Measurements from ENCODE around the gene EPB42. TPM values are rescaled to one million over a fixed set of nuclear protein-coding genes. Genes with fewer than 3 reads are reported as not detected.

Gene EPB42
- total and polyA plus RNA-seq, 2 donors (not counting 1 experiment from before 2014, with no cell fraction given) = not detected

DNA sequence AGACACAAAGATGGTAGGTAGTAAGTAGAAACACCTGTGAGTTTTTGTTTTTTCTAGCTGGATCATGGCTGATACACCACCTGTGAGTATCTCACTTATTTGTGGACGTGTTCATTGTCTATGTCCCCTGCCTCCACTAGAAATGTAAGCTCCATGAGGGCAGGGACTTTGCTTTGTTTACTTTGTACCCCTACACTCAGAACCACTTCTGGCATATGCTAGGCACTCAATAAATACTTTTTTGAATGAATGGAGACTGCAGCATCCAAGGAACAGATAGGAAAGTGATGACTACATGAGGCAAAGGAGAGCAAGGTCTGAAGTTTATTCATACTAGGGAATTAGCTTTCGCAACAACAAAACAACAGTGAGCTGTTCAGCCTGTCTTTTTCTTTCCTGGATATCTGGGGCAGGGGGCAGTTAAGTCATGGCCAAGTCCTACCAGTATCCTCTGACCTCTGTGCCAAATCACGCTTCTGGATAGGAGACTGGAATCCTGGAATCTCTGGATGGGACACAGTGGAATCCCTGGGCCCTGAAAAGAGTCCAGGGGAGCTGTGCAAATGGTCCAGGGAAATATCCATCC is 11.6 kb upstream of the EPB42 start:
- ATAC-seq (ENCODE audit: low read depth) = no peak
- 95% methylated on average over 3 of the region's 3 CpGs for WGBS (ENCODE audit: insufficient coverage)
- peaks cover 5% of the 10 kb centered on the region for H3K4me1 Mint-ChIP-seq
- Histone ChIP-seq H2AFZ (ENCODE audit: insufficient read depth, low read depth, low read length, poor library complexity, severe bottlenecking) (no peak overlapping the region), H3K27me3 (replicated peaks in 1 of 4; ENCODE audit: control extremely low read depth in 1 of 4, control insufficient read depth in 3 of 4, insufficient read depth in 4 of 4, low read length in 3 of 4) (peaks cover 0 to 2% (median 0%) of the 10 kb centered on the region in 4 experiments), H4K20me1 (ENCODE audit: control insufficient read depth, insufficient read depth, low read length, poor library complexity, severe bottlenecking) (no peaks in the 10 kb centered on the region), H3K9ac (ENCODE audit: low read length) (no peak overlapping the region), H3K36me3 (replicated peaks in 1 of 2; ENCODE audit: control extremely low read depth in 1 of 2, control insufficient read depth in 1 of 2, extremely low read depth in 1 of 2, insufficient read depth in 2 of 2, low read length in 1 of 2) (no peaks in the 10 kb centered on the region), H3K79me2 (ENCODE audit: control insufficient read depth, insufficient read depth, low read length) (no peaks in the 10 kb centered on the region), H3K27ac (ENCODE audit: low read length in 2 of 2) (no peak overlapping the region), H3K9me3 (ENCODE audit: control extremely low read depth in 1 of 3, control insufficient read depth in 2 of 3, insufficient read depth in 1 of 3, low read length in 2 of 3) (no peaks in the 10 kb centered on the region), H3K4me2 (replicated peaks; ENCODE audit: low read depth, low read length, poor library complexity, severe bottlenecking) (no peak overlapping the region), H3K4me1 (ENCODE audit: control insufficient read depth in 2 of 2, insufficient read depth in 2 of 2, low read length in 2 of 2) (peaks cover 0 to 5% of the 10 kb centered on the region in 2 donors), H3K4me3 (ENCODE audit: control extremely low read depth in 1 of 5, extremely low read depth in 1 of 5, insufficient read depth in 1 of 5, low read depth in 2 of 5, low read length in 4 of 5) (no peak overlapping the region)
- intact Hi-C loops (cut with micrococcal nuclease) = no loop called here
- H3K27ac Mint-ChIP-seq = no peak overlapping the region
- CTCF ChIA-PET = interaction anchor here (0.9 to 19.7 kb wide), 2 partner anchors 16 to 52 kb away, joined by 3 to 549 read pairs; no protein-coding TSS in a partner anchor
- no peak overlapping the region for H3K4me3 Mint-ChIP-seq
- H3K9me3 Mint-ChIP-seq (ENCODE audit: insufficient read depth) = no peaks in the 10 kb centered on the region
- peaks cover 10% of the 10 kb centered on the region for H3K27me3 Mint-ChIP-seq
- no peak for TF ChIP-seq CTCF (IDR thresholded peaks at IDR 0.05)
- DNase-seq = no peak
- POLR2A ChIA-PET = no interaction called here

GRCh38 chr15:43230640-43231115 is 9.9 kb upstream of the EPB42 start:
- Histone ChIP-seq H3K4me3 (ENCODE audit: control extremely low read depth in 1 of 5, extremely low read depth in 1 of 5, insufficient read depth in 1 of 5, low read depth in 2 of 5, low read length in 4 of 5) (no peak overlapping the region), H3K4me1 (ENCODE audit: control insufficient read depth in 2 of 2, insufficient read depth in 2 of 2, low read length in 2 of 2) (peaks cover 0 to 2% of the 10 kb centered on the region in 2 donors), H3K9ac (ENCODE audit: low read length) (no peak overlapping the region), H3K27me3 (replicated peaks in 1 of 4; ENCODE audit: control extremely low read depth in 1 of 4, control insufficient read depth in 3 of 4, insufficient read depth in 4 of 4, low read length in 3 of 4) (no peaks in the 10 kb centered on the region), H3K9me3 (ENCODE audit: control extremely low read depth in 1 of 3, control insufficient read depth in 2 of 3, insufficient read depth in 1 of 3, low read length in 2 of 3) (no peaks in the 10 kb centered on the region), H3K36me3 (replicated peaks in 1 of 2; ENCODE audit: control extremely low read depth in 1 of 2, control insufficient read depth in 1 of 2, extremely low read depth in 1 of 2, insufficient read depth in 2 of 2, low read length in 1 of 2) (no peaks in the 10 kb centered on the region), H3K27ac (ENCODE audit: low read length in 2 of 2) (no peak overlapping the region), H3K79me2 (ENCODE audit: control insufficient read depth, insufficient read depth, low read length) (no peaks in the 10 kb centered on the region), H2AFZ (ENCODE audit: insufficient read depth, low read depth, low read length, poor library complexity, severe bottlenecking) (no peak overlapping the region), H4K20me1 (ENCODE audit: control insufficient read depth, insufficient read depth, low read length, poor library complexity, severe bottlenecking) (no peaks in the 10 kb centered on the region), H3K4me2 (replicated peaks; ENCODE audit: low read depth, low read length, poor library complexity, severe bottlenecking) (no peak overlapping the region)
- no peak for DNase-seq
- no peak for ATAC-seq (ENCODE audit: low read depth)
- ChIA-PET CTCF (interaction anchor here (1.2 to 19.7 kb wide), 3 partner anchors 8 to 53 kb away, joined by 6 to 549 read pairs (median 7); no protein-coding TSS in a partner anchor), POLR2A (no interaction called here)
- WGBS (ENCODE audit: insufficient coverage) = 40% methylated on average over 2 of the region's 2 CpGs
- no peak for TF ChIP-seq CTCF (IDR thresholded peaks at IDR 0.05)
- TF ChIP-seq EZH2 (IDR thresholded peaks at IDR 0.05; ENCODE audit: borderline replicate concordance, insufficient read depth, low read depth, low read length, poor library complexity, severe bottlenecking) = no peak
- no peak overlapping the region for H3K4me3 Mint-ChIP-seq
- no peaks in the 10 kb centered on the region for H3K9me3 Mint-ChIP-seq (ENCODE audit: insufficient read depth)
- intact Hi-C loops (cut with micrococcal nuclease) = no loop called here
- peaks cover 5% of the 10 kb centered on the region for H3K27me3 Mint-ChIP-seq
- peaks cover 3% of the 10 kb centered on the region for H3K4me1 Mint-ChIP-seq
- H3K27ac Mint-ChIP-seq = no peak overlapping the region
